ENCODE results near the gene TCAP. TPM values are rescaled to one million over a fixed set of nuclear protein-coding genes. Genes with fewer than 3 reads are reported as not detected.

Gene TCAP
- total and polyA plus RNA-seq, 10 of the 15 experiments (the other 5 are each of a cell fraction or from before 2014, with no cell fraction given): 0.17 to 1.0 (median 0.36) TPM; not detected in 3

DNA sequence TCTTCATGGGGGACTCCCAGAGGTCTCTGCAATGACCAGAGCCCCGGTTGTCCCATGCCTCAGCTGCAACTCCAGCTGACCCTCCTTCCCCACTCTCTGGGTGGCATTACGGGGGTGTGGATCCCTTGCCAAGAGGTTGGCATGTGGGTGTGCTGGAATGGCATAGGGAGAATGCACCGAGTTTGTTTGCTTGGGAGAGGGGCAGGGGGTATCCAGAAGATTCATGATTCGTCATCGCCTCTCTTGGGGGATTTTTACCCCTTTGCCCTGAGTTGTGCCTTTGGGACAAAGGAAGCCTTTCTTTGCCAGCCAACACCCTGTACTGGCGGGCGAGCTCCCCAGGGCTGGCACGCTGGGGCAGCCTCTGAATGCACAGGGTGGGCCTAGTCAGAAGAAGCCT, 41.2 kb downstream of the TCAP start (continued):
- TF ChIP-seq, protein P1, sequence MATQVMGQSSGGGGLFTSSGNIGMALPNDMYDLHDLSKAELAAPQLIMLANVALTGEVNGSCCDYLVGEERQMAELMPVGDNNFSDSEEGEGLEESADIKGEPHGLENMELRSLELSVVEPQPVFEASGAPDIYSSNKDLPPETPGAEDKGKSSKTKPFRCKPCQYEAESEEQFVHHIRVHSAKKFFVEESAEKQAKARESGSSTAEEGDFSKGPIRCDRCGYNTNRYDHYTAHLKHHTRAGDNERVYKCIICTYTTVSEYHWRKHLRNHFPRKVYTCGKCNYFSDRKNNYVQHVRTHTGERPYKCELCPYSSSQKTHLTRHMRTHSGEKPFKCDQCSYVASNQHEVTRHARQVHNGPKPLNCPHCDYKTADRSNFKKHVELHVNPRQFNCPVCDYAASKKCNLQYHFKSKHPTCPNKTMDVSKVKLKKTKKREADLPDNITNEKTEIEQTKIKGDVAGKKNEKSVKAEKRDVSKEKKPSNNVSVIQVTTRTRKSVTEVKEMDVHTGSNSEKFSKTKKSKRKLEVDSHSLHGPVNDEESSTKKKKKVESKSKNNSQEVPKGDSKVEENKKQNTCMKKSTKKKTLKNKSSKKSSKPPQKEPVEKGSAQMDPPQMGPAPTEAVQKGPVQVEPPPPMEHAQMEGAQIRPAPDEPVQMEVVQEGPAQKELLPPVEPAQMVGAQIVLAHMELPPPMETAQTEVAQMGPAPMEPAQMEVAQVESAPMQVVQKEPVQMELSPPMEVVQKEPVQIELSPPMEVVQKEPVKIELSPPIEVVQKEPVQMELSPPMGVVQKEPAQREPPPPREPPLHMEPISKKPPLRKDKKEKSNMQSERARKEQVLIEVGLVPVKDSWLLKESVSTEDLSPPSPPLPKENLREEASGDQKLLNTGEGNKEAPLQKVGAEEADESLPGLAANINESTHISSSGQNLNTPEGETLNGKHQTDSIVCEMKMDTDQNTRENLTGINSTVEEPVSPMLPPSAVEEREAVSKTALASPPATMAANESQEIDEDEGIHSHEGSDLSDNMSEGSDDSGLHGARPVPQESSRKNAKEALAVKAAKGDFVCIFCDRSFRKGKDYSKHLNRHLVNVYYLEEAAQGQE (IDR thresholded peaks at IDR 0.05; ENCODE audit: low read depth, low read length): no peak
- TF ChIP-seq TBL1XR1 (IDR thresholded peaks at IDR 0.05; ENCODE audit: low read depth, low read length) (no peak), MYB (IDR thresholded peaks at IDR 0.05; ENCODE audit: borderline replicate concordance, low read depth, low read length) (no peak), GATAD2B (conservative IDR thresholded peaks at IDR 0.05; ENCODE audit: low read depth) (no peak), POLR2A (IDR thresholded peaks at IDR 0.05; ENCODE audit: low read depth, low read length) (no peak), POLR2AphosphoS2 (IDR thresholded peaks at IDR 0.05; ENCODE audit: low read depth, low read length) (no peak), BHLHE40 (IDR thresholded peaks at IDR 0.05; ENCODE audit: borderline replicate concordance in 1 of 2, low read depth in 2 of 2, low read length in 1 of 2) (no peak), MTA3 (IDR thresholded peaks at IDR 0.05; ENCODE audit: borderline replicate concordance, low read length) (no peak)
- TF ChIP-seq, protein P2, sequence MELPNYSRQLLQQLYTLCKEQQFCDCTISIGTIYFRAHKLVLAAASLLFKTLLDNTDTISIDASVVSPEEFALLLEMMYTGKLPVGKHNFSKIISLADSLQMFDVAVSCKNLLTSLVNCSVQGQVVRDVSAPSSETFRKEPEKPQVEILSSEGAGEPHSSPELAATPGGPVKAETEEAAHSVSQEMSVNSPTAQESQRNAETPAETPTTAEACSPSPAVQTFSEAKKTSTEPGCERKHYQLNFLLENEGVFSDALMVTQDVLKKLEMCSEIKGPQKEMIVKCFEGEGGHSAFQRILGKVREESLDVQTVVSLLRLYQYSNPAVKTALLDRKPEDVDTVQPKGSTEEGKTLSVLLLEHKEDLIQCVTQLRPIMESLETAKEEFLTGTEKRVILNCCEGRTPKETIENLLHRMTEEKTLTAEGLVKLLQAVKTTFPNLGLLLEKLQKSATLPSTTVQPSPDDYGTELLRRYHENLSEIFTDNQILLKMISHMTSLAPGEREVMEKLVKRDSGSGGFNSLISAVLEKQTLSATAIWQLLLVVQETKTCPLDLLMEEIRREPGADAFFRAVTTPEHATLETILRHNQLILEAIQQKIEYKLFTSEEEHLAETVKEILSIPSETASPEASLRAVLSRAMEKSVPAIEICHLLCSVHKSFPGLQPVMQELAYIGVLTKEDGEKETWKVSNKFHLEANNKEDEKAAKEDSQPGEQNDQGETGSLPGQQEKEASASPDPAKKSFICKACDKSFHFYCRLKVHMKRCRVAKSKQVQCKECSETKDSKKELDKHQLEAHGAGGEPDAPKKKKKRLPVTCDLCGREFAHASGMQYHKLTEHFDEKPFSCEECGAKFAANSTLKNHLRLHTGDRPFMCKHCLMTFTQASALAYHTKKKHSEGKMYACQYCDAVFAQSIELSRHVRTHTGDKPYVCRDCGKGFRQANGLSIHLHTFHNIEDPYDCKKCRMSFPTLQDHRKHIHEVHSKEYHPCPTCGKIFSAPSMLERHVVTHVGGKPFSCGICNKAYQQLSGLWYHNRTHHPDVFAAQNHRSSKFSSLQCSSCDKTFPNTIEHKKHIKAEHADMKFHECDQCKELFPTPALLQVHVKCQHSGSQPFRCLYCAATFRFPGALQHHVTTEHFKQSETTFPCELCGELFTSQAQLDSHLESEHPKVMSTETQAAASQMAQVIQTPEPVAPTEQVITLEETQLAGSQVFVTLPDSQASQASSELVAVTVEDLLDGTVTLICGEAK (IDR thresholded peaks at IDR 0.05; ENCODE audit: borderline replicate concordance): no peak
- TF ChIP-seq, protein P3, sequence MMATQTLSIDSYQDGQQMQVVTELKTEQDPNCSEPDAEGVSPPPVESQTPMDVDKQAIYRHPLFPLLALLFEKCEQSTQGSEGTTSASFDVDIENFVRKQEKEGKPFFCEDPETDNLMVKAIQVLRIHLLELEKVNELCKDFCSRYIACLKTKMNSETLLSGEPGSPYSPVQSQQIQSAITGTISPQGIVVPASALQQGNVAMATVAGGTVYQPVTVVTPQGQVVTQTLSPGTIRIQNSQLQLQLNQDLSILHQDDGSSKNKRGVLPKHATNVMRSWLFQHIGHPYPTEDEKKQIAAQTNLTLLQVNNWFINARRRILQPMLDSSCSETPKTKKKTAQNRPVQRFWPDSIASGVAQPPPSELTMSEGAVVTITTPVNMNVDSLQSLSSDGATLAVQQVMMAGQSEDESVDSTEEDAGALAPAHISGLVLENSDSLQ (IDR thresholded peaks at IDR 0.05): no peak
